ENCODE measurements around the gene KLK2. TPM values are rescaled to one million over a fixed set of nuclear protein-coding genes. Genes with fewer than 3 reads are reported as not detected.
A peak's percentile ranks its signal among the peaks of the same experiment; 100 is the strongest.

The KLK2 gene
- total RNA-seq, 6 experiments from 2014 or later, result not detected

DNA sequence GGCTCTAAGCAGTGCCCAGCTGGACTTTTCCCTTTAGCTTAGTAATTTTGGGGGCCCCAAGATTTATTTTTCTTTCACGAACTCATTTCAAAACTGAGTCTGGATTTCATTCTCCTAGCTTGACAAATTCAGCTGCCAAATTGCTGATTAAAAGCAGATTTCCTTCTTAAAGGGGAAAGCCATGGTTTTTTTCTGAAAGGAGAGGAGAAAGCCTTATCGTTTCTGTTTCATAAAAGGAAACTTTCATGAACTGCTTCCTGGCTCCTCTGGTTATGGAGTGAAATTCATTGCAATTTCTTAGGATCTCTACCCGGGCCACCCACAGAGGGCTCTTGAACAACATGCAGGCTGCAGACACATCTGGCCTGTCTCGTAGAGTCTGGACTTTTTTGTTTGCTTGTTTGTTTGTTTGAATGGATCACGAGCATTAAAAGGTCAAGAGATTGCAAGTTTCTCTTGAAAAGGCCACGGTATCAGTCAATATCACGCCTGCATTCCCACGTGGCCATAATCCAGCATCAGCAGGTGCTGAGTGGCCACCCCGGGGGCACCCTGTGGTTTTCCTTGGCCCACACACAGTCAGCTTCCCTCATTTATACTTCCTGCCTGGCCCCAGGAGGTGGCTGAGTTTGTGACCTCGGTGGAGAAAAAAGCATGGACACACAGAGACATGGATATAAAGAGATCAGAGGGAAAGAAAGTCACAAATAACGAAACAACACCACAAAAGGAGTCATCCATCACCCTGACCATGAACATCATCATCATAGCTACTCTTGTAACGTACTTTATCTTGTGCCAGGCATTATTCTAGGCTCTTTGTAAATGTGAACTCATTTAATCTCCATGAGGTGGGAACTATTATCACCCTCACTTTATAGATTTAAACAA is 48.4 kb downstream of the KLK2 start:
- no peak for TF ChIP-seq CTCF (IDR thresholded peaks at IDR 0.05)
- peaks cover 27% of the 10 kb centered on the region for H3K27me3 Mint-ChIP-seq (ENCODE audit: insufficient read depth)
- peaks cover 7% of the 10 kb centered on the region; the same call in 1 of the 2 replicates for H3K4me1 Mint-ChIP-seq (ENCODE audit: low read depth)
- no peak overlapping the region for H3K27ac Mint-ChIP-seq
- no peak overlapping the region for H3K4me3 Mint-ChIP-seq
- DNase-seq, result no peak
- no peaks in the 10 kb centered on the region for H3K36me3 Mint-ChIP-seq (ENCODE audit: low read depth)
- H3K9me3 Mint-ChIP-seq, result no peaks in the 10 kb centered on the region

- Mint-ChIP-seq H3K27me3 (ENCODE audit: insufficient read depth) (peaks cover 25% of the 10 kb centered on the region), H3K27ac (no peak overlapping the region), H3K36me3 (ENCODE audit: low read depth) (no peaks in the 10 kb centered on the region), H3K4me1 (ENCODE audit: low read depth) (peaks cover 7% of the 10 kb centered on the region; the same call in 1 of the 2 replicates), H3K4me3 (no peak overlapping the region), H3K9me3 (no peaks in the 10 kb centered on the region)
- peak; percentile 55 for DNase-seq
- TF ChIP-seq CTCF (IDR thresholded peaks at IDR 0.05), result peak; percentile 94
Observed at GRCh38 chr19:50922317-50922853, 49.1 kb downstream of the KLK2 start.

DNA sequence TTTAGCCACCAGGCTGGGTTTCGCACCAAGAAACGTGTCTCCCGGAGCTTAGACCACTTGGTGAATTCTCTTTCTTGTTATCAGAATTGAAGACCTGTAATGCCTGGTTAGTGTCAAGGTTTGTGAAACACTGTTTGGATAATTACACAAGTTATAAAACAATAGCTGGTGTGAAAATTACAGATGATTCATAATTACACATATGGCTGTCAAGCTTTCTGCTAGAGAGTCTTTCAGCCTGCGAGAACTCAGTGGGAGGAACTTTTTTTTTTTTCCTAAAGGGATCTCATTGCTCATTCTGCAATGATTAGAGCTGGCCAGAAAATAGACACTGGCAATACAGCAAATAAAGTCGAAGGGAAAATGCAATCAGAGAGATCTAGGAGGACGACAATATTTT is 51.3 kb downstream of the KLK2 start:
- Mint-ChIP-seq H3K4me1 (ENCODE audit: low read depth) (peaks cover 7% of the 10 kb centered on the region; the same call in 1 of the 2 replicates), H3K4me3 (no peak overlapping the region), H3K9me3 (no peaks in the 10 kb centered on the region), H3K36me3 (ENCODE audit: low read depth) (no peaks in the 10 kb centered on the region), H3K27ac (no peak overlapping the region), H3K27me3 (ENCODE audit: insufficient read depth) (peaks cover 24% of the 10 kb centered on the region)
- DNase-seq, result no peak
- no peak for TF ChIP-seq CTCF (IDR thresholded peaks at IDR 0.05)

DNA sequence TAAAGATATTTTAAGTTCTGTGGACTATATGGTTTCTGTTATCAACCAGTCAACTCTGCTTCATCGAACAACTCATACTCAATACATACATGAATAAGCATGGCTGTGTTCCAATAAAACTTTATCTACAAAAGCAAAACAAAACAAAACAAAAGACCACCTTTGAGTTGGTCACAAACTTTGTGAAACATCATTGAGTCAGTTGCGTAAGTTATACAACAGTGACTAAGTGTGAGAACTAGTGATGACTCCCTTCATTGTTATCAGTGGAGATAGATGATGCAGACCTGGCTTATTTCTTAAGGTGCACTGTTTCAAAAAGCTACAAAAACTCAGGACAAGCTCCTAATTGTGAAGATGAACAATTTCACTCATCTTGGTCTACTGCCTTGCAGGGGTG is 52.5 kb downstream of the KLK2 start:
- TF ChIP-seq CTCF (IDR thresholded peaks at IDR 0.05), result no peak
- no peaks in the 10 kb centered on the region for H3K9me3 Mint-ChIP-seq
- DNase-seq, result no peak
- H3K27ac Mint-ChIP-seq, result no peak overlapping the region
- no peaks in the 10 kb centered on the region for H3K36me3 Mint-ChIP-seq (ENCODE audit: low read depth)
- H3K27me3 Mint-ChIP-seq (ENCODE audit: insufficient read depth), result peaks cover 18% of the 10 kb centered on the region
- H3K4me1 Mint-ChIP-seq (ENCODE audit: low read depth), result peaks cover 7% of the 10 kb centered on the region; the same call in 1 of the 2 replicates
- no peak overlapping the region for H3K4me3 Mint-ChIP-seq

- Mint-ChIP-seq H3K9me3 (no peaks in the 10 kb centered on the region), H3K27ac (no peak overlapping the region), H3K27me3 (ENCODE audit: insufficient read depth) (peaks cover 17% of the 10 kb centered on the region), H3K36me3 (ENCODE audit: low read depth) (no peaks in the 10 kb centered on the region), H3K4me3 (no peak overlapping the region), H3K4me1 (ENCODE audit: low read depth) (peaks cover 7% of the 10 kb centered on the region; the same call in 1 of the 2 replicates)
- DNase-seq, result no peak
- no peak for TF ChIP-seq CTCF (IDR thresholded peaks at IDR 0.05)
Observed at GRCh38 chr19:50926144-50926543, 52.9 kb downstream of the KLK2 start.
